Amniotic stem cell (primary cell): ENCODE results near the gene RNF224.

ENCODE experiments used
- DNase-seq: peaks from one replicate; lab custom pipeline; 2025; lab: John Stamatoyannopoulos, UW

RNF224 gene

DNA sequence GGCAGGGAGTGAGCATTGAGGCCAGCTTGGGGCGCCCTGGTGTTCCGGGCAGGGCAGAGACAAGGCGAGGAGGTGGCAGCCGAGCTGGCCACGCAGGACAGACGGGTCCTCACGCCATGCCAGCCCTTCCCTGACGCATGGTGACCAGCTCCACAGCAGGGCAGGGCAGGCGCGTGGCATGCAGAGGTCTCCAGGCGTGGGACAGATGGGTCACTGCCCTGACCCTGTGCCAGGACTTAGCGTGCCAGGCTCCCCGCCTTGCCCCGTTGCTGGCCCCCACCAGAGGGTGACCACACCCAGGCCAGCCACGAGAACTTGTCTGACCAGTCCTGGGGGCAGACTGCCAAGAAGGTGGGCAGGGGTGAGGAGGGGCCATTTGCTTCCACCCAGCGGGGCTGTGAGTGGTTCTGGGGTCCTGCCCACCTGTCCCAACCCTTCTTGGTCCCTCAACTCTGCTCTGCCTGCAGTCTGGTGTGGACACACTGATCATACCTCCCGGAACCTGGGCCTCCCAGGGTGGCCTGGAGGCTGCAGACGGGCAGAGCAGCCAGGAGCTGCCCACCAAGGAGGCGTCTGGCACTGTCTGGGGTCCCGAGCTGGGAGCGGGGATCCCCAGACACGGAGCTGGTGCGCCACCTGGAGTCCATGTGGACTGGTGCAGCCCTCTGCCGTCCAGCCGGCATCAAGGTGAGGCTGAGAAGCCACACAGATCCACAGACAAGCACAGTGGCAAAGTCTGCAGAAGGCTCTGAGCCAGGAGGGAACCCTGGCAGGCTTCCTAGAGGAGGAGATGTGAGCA lies at the start of gene RNF224:
RNF224 (plus strand) TSS at position 449 of the 799 bp plus-strand sequence. CDS start 834 bp downstream, outside the sequence.
- peak; percentile 47 for DNase-seq

DNA sequence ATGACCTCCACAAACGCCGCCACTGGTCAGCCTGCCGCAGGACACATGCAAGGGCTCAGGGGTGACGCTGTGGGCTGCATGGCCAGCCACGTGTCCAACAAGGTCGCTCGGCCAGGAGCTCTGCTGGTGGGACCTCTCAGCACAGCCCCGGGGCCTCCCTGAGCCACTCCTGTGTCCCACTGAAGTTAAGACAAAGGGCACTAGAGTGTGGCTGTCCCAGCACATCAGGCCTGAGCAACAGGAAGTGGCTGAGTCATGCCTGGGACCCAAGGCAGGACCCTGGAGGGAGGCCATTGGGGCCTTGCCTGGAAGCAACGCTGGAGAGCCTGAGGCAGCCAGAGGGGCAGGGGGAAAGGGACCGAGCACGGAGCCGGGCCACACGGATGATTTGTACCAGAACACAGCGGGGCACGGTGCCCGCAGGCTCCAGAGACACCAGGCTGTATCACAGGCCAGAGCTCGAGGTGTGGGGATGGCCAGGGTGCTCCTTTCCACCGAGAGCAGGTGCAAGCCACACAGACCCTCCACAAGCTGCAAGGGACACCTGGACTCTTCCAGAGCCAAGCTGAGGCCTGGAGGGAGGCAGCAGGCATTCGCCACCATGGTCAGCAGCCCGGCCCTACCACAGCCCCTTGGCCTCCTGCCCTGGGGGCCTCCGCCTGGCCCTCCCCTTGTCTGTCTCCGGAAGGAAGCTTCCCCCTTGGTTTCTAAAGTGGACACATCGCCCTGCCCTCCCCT lies 48.9 kb upstream of the RNF224 start:
- DNase-seq, result no peak

DNA sequence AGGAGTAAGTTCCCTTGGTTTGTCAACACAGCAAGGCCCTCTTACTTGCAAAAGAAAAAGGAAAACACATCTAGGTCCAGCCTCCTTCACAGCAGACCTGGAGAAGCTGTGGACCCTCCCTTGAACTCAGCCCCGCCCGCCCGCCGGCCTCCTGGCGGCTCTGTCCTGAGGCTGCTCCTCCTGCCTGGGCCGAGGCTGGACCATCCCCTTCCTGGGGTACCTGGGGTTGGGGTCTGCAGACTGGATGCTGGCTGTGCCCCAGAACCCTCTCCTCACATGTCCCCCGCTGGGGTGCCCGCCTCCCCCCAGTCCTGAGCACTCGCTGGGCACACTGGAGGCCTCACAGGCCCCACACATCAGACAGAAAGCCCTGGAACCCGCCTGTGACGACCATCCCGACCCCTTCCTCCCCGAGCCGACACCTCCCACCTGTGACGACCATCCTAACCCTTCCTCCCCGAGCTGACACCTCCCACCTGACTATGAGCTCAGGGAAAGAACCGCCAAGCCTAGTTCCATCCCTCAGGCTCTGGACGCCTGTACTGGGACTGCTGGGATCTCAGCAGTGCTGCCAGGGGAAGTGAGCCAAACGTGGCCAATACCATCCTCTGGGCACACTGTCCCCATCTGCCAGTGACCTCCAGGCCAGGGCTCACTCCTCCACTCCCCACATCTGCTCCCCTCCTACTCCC lies 48.2 kb upstream of the RNF224 start:
- DNase-seq, result no peak

DNA sequence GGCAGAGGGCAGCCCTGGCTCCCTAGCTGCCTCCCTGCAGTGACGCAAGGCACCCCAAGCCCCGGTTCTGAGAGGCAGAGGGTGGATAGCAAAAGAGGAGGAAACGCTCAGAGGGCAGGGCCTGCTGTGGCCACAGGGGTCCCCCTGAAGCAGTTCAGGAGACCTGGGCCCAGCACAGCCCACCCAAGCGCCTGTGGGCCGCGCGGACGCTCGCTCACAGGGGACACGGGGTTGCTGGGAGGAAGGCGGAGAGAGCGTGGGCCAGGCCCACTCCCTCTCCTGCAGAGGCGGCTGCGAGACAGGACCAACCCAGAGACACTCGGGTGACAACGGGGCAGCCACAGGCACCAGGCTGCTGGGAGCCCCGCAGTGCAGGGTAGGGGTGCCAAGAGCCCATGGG lies 47.5 kb upstream of the RNF224 start:
- no peak for DNase-seq

DNA sequence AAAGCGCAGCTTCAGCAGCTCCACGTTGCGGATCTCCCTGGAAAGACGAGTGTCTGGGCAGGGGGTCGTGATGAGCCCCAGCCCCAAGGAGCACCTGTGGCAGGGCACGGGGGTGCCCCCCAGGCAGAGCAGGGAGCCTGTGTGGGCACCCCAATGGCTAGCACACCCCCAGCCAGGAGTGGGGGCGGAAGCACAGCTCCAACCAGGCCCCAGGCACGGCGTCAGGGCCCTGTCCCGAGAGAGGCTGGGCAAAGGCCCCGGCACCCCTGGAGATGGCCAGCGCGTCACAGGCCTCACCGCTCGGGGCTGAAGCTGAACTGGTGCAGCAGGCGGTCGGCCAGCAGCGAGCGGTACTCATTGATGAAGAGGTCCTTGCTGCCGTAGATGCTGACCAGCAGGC lies 46.8 kb upstream of the RNF224 start:
- no peak for DNase-seq

DNA sequence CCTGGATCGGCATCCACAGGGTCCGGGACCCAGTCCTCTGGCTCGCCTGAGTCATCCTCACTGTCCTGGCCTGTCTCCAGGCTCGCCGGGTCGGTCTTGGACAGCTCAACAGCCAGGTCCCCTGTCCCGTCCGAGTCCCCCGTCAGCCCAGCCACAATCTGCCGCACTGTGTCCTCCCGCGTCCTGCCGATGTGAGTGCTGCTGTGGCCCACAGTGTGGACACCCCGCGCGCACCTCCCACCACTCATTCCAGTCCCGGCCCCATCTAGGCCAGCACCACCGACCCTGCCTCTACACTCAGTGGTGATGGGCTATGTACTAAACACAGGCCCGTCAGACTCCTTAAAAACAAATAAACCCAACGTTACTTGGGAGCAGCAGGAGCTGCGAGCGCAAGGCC lies 45.6 kb upstream of the RNF224 start:
- DNase-seq, result no peak

DNA sequence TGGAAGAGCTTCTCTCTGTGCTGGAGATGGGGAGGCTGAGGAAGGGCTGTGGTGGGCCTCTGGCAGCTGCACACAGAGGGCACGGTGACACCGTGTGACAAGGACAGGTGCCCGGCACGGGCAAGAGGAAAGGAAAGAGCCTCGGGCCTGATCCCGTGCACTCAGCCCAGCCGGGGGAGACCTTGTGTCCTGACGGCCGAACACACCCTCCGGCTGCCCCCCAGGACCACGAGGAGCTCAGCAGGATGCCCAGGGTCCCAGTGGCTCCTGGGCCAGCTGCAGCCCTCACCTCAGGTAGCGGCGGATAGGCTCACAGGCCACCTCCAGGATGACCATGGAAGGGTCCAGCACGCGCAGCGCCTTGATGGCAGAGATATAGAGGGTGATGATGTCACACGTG lies 44.5 kb upstream of the RNF224 start:
- DNase-seq, result no peak

DNA sequence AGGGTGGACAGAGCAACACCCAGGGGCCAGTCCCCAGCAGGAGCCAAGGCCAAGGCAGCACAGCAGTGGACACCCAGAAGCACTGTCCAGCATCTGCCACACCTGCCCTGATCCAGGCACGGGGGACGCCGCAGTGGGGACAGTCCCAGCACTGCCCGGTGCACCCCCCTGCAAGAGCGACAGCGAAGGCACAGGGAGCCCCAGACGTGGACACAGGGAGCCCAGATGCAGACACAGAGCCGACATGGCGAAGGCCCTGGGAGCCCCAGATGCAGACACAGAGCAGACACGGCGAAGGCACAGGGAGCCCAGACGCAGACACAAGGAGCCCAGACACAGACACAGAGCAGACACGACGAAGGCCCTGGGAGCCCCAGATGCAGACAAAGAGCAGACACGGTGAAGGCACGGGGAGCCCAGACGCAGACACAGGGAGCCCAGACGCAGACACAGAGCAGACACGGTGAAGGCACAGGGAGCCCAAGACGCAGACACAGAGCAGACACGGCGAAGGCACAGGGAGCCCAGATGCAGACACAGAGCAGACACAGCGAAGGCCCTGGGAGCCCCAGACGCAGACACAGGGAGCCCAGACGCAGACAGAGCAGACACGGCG lies 43.2 kb upstream of the RNF224 start:
- no peak for DNase-seq

DNA sequence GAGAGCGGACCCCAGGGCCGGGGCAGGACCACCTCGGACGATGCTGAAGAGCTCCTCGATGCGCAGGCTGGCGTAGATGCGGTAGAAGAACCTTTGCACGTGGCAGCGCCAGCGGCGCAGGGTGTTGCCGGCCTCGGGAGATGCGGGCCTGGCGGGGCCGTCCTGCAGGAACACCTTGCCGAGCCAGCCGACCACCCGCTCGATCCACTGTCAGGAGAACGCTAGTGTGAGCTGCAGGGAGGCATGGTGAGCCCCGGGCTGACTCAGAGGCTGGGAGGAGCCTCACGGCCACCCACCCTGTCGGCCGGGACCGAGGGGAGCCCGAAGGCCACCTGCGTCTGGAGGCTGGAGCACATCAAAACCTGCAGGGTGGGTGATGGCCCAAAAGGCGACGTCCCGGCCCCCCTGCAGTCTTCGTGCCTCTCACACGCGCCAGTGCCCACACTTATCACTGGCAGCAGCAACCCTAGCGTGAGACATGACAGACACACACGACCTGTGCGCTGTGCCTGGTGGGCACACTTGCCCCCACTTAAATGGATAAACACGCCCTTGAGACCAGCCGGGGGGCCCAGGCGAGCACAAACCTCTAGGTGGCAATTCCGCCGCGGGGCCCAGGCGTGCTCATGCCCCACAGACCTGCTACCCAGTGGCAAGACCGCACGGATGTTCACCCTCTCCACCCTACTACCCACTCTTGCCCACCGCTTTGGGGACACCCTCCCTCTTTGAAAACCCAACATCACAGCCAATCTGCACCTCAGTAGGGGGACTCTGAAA lies 42.2 kb upstream of the RNF224 start:
- no peak for DNase-seq

DNA sequence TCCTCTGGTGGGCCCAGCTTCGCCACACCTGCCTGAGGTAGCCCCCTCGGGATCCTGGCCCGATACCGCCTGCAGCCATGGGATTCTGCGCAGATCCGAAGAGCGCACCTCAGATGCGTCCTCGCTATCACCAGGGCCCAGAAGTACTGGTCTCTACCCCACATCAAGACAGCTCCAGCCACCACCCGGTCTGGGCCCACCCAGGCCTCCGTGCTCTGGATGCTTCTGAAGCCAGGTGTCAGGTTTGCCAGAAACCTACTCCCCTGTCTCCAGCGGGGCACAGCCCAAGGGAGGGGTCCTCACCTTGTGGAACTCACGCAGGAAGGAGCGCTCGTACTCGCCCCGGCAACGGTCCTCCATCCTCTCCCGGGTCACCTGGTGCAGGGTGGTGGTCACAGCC lies 41.4 kb upstream of the RNF224 start:
- DNase-seq, result no peak

DNA sequence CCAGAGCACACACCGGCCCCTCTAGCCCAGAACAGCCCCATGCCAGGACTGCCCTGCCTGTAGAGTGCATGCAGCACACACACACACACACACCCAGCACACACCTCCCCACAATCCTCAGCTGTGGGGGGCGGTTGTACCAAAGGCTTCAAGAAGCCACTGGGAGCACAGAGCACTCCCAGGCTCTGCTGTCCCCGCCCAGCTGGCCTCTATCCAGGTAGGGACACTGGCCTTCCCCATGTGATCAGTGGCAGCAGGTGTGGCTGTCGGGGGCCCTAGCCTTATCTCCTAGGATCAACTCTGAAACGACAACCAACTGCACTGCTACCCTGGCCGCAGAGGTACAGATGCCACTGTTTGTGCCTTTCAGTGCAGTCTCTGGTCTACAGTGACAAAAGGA lies 40.9 kb upstream of the RNF224 start:
- DNase-seq, result no peak

DNA sequence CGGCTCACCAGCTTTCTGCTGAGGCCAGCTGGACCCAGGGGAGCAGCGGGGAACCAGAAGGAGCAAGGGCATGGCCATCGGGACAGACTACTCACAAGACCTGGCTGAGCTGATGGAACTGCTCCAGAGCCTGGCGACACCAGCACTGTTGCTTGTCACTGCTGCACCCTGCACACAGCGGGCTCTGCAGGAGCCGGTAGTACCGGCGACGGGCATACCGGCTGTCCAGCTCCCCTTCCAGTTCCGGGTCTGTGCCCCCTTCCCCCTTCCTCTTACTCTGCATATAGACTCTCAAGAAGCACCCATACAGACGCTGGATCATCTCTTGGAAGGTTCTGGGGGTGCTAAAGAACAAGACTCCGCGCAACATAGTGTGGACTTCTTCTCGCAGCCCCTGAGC lies 39.9 kb upstream of the RNF224 start:
- no peak for DNase-seq

DNA sequence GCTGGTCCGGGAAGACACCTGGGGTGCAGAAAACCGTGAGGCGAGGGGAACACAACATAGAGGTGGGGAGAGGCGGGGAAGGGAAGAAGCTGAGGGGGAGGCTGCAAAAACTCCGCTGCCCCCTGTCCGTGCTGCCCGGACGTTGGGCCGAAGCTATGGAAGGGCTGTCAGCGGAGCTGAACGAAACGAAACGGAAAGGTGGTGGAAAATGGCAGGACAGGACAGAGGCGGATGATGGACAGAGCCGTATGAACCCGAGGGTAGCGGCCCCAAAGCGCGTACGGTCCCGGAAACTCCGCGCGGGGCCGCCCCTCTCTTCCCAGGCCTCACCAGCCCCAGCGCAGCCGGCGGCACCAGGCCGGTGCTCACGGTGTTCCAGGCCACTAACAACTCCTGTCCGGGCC lies 39.2 kb upstream of the RNF224 start:
- DNase-seq, result no peak

DNA sequence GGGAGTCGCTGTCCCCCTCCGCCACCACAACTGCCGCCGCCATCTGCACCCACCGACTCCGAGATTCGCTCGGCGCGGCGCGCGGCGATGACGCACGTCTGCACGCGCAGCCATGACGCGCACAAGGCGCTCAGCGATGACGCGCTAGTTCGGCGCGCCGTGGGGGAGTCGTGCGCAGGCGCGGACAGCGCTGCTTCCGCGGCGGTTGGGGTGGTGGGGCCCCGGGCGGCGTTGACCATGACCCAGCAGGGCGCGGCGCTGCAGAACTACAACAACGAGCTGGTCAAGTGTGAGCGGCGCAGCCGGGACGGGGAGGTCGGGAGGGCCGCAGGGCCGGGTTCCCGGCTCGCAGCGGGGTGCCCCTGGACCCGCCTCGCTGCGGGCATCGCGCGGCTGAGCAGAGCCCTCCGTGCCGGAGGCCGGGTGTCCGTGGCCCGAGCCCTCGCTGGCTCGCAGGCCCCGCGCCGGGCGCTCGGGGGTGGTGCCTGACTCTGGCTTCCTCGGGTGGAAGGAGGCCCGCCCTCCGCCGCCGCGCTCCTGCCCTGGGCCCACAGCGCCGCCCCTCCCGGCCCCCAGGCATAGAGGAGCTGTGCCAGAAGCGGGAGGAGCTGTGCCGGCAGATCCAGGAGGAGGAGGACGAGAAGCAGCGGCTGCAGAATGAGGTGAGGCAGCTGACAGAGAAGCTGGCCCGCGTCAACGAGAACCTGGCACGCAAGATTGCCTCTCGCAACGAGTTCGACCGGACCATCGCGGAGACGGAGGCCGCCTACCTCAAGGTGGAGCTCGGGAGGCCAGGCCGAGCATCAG lies 38.6 kb upstream of the RNF224 start, which contains the start of the genes ANAPC2 and SSNA1:
ANAPC2 (minus strand) TSS at position 71 of the 807 bp plus-strand sequence; CDS start at position 43, 28 bp downstream.
SSNA1 (plus strand) TSS at position 187 of the 807 bp plus-strand sequence; CDS start at position 238, 51 bp downstream.
- DNase-seq, result peak; percentile 66

DNA sequence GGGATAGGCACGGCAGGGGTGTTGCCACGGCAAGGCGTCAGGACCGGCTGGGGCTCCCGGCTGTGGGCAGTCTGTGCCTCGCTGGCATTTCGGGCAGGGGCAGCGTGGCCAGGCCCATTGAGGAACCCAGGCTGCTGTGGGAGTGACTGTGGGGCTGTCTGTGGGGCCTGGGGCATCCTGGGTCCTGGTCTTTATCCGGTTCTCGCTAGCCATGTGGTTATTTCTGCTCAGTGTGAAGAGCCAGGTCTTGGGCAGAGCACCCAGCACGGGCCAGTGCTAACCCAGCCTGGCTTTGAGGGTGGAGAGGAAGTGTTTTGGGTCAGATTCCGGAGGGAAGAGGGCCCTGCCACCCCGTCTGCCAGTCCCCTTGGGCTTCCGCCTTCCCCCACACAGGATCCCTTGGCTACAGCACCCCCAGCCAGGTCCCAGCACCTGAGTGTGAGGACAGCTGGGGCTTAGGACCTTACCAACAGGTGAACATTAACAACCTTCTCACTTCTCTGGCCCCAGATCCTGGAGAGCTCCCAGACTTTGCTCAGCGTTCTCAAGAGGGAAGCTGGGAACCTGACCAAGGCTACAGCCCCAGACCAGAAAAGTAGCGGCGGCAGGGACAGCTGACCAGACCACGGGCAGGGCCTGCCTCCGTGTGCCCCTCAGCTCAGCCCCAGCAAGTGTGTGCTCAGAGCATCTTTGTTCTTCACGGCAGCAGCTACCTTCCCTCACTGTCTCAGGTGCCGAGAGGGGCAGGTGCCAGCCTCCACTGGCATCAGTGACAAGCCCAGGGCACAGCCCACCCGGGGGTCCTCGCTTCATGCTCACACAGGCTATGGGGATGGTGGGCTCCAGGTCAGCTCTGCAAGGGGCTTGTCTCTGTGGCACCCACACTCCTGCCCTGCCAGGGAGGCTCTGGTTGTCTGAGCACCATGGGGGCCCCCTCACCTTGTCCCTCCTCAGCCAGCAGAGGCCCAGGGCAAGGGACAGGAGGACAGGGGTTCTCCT lies 37.7 kb upstream of the RNF224 start:
- no peak for DNase-seq

DNA sequence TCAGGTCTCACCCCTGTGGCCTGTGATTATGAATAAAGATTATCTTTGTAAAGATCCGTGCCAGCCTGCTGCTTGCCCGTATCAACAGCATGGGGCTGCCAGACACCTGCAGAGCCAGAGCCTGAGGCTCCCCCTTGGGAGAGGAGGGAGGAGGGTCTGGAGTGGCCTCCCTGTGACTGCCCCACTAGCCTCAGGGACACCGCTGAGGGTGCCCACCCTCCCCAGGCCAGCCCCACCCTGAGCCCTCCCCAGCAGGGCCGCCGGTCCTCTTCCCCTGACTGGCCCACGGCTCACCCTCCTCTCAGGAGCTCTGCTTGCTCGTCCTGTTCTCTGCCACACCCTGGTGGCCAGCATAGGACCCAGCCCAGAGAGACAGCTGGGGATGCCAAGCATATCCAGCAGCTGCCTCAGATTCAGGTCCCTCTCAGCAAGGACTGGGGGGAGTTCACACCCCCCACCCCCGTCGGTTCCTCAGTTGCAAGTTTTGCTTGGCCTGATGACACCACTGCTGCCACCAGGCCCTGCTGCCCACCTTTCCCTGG lies 36.9 kb upstream of the RNF224 start:
- DNase-seq, result no peak

DNA sequence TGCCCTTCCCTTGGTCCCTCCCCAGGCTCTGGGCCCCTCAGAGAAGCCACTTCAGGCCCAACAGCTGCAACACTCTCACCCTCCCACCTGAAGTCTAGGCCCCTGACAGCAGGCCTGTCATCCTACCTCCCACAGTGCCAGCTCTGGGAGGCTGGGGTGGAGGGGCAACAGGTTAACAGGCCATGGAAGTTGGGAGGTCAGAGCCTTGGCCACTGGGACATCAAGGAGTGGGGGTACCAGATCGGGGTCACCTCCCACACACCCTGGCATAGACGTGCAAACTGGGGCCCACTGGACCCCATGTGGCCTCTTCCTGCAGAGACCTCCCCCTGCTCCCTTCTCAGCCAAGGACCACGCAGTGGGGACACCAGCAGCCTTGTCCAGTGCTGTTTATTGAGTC lies 36.1 kb upstream of the RNF224 start:
- no peak for DNase-seq

DNA sequence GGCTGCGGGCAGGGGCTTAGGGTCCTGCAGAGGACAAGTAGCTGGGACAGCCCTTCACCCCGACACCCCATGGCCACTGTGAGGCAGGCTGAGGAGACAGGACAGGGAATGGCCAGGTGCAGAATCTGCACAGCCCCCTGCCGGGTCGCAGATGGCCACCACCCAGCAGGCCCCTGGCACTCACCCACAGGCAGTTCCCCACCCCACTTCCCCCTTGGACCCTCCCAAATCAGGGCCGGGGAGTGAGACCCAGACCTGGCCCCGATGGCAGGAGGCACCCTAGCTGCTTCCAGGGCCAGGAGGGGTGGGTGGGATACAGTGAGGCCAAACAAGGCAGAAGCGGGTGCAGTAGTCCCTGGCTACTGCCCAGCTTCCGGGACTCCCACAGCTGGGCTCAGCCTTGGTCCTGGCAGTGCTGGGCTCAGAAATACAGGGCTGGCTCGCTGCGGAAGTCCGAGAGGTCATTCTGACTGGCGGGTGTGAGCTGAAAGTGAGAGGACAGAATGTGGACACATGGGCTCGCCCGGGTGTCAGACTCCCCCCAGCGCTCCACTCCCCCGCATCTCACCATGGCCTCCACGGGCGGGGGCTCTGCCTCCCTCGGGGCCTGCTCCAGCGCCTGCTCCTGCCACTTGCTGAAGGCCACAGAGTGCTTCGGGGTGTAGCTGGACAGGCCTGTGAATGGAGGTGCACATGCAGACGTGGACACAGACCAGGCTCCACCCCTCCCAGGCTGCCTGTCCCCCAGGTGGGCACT lies 35.4 kb upstream of the RNF224 start:
- DNase-seq, result no peak
